ENCODE results near the gene ZKSCAN4.

The ZKSCAN4 gene

DNA sequence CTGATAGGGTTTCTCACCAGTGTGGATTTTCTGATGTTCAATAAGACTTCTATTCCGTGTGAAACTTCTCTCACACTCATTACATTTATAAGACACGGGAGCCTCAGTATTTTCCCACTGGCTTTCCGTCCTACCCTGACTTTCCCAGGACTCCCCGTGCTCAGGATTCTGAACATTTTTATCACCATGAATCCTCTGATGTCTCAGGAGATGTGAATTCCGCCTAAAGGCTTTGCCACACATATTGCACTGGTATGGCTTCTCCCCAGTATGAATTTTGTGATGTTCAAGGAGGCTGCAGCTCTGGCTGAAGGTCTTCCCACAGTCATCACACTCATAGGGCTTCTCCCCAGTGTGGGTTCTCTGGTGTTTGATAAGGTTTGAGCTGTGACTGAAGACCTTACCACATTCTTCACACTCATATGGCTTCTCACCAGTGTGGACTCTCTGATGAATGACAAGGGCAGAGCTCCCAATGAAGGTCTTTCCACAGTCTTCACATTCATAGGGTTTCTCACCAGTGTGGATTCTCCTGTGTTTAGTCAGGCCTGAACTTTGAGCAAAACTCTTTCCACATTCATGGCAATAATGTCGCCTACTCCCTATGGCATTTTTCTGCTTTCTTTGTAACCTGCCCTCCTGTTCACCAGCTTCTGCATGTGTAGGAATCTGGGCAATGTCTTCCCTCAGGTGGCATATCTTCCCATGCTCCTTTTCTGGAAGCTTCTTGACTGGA lies 6.7 kb downstream of the ZKSCAN4 start:
- no peak for DNase-seq

DNA sequence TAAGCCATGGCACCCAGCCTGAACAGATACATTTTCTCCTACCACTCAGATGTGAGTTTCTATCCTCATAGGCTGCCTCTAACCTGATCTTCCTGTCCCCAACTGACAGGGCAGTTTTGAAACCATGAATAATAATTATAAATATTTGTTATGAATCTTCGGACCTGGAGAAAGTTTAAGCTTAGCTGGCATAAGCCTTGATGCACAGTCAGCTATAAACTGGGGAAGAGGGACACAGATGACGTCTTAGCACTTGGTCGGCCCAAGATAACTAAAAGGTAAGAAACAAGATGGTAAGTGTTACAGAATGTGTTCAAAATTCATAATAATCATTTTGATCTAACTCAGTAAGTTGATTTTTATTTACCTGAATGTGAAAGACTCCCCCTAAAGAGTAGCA lies 8.1 kb downstream of the ZKSCAN4 start:
- no peak for DNase-seq

GRCh38 chr6:28240471-28240870 lies 11.6 kb downstream of the ZKSCAN4 start:
- no peak for DNase-seq

DNA sequence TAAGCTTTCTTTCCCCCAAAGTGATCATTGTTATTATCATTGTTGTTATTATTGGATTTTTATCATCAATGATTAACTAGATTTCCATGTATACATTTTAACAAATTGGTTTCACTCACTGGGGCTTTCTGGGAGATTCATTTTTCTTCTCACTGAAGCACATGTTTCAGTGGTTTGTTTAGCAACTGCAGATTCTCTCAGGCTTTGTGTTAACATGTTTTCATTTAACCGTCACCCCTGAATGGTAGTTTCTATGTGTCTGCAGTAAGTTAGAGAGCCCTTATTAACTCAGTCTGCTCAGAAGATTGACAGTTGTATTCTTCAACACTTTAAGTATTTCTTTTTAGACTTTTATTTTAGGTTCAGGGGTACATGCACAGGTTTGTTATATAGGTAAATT lies 12.4 kb downstream of the ZKSCAN4 start:
- DNase-seq: no peak

GRCh38 chr6:28235912-28236452 lies 16.1 kb downstream of the ZKSCAN4 start:
- DNase-seq: no peak

DNA sequence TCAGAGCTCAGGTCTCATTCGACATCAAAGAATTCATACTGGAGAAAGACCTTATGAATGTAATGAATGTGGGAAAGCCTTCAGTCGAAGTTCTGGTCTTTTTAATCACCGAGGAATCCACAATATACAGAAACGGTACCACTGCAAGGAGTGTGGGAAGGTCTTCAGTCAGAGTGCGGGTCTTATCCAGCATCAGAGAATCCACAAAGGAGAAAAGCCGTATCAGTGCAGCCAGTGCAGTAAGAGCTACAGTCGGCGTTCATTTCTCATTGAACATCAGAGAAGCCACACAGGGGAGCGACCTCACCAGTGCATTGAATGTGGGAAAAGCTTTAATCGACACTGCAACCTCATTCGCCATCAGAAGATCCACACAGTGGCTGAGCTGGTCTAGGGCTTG lies 19.3 kb downstream of the ZKSCAN4 start:
- no peak for DNase-seq

- DNase-seq: no peak
Observed at GRCh38 chr6:28226460-28226859, 25.6 kb downstream of the ZKSCAN4 start.

DNA sequence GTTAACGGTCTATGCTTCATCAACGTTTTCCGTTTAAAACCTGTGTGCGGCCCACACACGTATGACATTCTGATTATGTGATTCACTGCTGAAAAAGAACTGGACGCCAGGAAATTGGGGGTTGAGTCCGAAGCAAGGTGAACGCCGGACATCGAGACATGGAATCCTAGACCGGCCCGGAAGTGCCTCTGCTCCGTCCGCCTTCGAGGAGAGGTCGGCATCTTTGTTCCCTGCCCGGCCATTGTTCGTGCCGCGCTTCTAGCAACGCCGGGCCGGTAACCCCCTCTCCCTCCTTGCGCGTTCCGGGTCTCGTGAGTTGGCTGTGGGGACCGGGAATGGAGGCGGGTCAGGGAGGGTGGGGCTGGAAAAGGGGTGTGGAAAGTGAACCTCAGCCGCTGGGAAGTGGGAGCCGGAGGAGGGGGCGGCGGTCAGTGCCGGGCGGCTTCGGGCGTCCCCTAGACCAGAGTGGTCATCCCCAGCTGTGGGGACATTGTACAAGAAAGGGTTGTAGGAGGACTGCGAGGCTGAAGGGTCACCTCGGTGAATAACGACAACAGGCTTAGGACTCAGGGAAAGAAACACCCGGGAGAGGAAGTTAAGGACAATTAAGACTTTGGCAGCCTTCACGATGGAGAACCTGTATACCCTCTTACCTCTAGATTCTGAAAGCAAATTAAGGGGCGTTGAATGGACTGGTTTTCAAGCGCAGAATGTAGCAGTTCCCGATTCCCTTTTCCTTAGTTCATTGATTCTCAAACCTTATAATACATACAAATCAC lies 26.8 kb downstream of the ZKSCAN4 start, which contains the start of gene ZSCAN9:
Gene ZSCAN9 (plus strand): TSS at position 220 of the 779 bp plus-strand sequence. CDS start 1,810 bp downstream, outside the sequence.
- DNase-seq: peak; percentile 90

DNA sequence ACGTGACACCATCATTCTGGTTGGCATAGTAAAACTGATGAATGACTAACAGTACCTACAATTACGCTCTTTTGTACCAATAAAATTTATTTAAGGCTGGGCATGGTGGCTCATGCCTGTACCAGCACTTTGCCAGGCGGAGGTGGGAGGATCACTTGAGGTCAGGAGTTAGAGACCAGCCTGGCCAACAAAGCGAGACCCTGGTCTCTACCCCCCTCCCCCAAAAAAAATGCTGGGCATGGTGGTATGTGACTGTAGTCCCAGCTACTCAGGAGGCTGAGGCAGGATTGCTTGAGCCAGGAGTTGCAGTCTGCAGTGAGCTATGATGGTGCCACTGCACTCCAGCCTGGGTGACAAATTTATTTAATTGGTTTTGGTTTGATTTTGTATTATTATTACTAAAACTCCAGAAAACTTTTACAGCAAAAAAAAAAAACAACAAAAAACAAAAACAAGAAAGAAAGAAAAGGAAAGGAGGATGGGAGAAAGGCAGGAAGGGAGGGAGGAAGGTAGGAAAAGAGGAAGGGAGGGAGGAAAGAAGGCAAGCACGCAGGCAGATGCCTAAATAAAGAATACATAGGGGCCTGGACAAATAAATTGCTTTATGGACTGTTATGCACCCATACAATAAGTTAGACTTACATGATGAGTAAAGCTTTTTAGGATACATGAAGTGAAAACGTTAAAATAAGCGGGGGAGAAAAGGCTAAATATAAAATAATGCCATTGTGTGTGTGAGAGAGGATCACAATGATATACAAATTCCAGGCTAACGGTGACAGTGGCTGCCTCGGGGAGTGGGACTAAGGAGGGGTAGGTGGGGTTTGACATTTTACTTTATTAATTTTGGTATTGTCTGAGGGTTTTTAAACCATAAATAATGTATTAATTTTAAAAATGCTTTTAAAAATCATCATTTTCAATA lies 27.7 kb downstream of the ZKSCAN4 start:
- peak; percentile 44 for DNase-seq

DNA sequence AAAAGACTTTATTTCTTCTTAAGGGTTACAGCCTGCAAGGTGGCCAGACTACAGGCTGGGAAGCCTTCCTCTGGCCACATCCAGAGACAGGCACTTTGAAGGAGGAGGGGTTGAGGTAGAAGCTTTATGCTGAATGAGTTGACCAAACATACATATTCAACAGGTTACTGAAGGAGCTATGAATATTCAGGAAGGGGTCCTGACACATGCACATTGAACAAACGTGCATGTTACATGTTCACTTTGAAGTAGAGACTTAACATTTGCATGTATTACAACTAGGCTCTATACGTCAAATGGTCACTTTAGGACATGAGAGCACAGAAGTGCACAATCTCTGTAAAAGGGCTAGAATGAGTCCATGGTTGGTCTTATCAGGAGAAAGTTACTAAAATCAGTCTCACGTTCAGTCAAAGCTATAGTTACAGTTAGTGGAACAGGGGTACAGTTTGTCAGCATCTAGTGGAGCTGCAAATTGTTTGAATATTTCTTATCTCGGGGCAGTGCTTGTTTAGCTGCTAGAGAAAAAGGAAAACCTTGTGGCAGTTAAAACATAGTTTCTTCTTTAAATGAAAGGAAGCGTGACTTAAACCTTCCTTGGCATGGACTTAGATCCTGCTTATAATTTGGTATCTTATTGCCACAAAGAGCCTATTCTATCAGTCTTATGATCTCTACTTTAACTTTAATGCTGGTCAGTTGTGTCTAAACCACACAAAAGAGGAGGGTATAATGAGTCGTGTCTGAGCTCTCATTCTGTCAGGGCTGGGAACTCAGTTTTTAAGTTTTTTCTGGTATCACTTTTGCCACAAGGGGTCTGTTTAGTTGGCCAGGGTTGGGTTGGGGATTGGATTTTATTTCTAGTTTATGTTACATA lies 31.6 kb downstream of the ZKSCAN4 start:
- no peak for DNase-seq

DNA sequence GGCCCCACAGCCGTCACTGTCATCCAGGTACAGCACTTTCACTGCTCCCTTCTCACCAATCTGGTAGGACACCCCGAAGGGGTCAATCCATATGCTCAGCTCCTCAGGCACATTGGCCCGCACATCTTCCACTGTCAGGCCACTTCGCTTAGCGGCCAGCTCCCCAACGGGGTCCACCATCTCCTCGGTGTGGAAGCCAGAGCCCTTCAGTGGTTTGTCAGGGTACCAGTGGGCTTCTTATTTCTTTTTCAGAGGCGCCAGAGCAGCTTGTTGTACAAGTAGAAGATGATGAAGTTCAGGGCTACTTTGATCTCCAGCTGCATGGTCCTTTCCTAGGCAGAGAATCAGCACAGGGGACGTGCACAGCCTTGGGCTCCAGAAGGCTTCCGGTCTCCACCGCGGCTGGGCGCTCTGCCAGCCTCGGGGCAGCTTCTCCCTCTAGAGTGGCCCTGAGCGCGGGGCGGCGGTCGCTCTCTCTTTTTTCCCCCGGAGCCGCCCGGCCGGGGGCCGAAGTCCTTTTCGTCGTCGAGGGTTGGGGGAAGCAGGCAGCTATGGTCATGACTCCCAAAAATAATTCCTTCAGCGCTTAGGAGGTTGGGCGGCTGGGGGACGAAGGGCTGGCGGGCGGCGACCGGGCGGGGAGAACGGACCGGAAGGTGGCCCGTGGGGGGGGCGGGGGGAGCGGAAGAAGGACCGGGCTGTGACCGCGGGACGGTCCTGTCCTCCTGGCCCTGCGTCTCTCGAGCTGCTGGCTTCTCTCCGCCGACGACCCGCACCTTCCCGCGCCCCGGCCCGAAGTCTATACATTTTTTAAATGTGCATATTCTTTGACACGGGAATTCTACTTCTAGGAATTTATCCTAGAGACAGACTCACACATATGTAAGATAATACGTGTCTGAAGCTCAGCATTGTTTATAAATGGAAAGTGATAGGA lies 33.5 kb downstream of the ZKSCAN4 start:
- DNase-seq: peak; percentile 74

DNA sequence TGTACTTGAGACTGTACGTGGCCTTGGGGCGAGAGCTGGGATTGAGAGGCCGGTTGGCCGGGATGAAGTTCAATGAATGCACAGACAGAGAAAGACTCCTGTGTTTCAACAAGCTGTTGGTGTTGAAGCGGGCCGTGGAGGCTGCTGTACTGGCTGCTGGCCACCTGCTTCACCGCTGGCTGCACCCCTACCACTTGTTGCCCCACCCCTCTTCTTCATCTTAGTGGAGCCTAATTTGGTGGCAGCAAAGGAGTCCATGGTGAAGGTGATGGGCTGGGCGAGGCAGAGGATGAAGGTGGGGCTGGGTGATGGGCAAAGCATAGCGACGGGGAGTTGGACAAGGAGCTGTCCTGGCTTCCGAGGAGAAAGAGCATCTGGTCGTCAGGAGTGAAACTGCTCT lies 34.2 kb downstream of the ZKSCAN4 start:
- DNase-seq: no peak

DNA sequence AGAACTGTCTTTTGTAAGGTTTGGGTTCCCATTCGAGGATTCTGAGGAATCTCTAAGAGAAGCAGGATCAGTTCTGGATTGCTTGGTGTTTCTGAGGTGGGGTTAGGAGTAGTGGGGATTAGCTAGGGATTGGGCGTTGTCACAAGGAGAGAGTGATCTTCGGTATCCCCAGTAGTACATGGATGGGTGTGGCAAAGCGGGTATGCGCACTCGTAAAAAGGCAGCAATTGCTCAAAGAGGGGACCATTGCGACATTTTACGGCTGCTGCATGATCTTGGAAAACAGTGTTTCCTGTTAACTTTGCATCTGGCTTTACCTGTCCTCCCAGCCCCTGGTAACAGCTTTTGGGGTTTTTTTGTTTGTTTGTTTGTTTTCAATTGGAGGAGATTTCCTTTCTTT lies 36.6 kb downstream of the ZKSCAN4 start:
- no peak for DNase-seq

GRCh38 chr6:28213213-28213523 lies 38.9 kb downstream of the ZKSCAN4 start:
- DNase-seq: no peak

- peak; percentile 85 for DNase-seq
Observed at GRCh38 chr6:28212510-28213212, 39.4 kb downstream of the ZKSCAN4 start.

GRCh38 chr6:28211840-28212509 lies 40.1 kb downstream of the ZKSCAN4 start:
- peak; percentile 23 for DNase-seq

GRCh38 chr6:28209753-28210535 lies 42.1 kb downstream of the ZKSCAN4 start:
- no peak for DNase-seq

DNA sequence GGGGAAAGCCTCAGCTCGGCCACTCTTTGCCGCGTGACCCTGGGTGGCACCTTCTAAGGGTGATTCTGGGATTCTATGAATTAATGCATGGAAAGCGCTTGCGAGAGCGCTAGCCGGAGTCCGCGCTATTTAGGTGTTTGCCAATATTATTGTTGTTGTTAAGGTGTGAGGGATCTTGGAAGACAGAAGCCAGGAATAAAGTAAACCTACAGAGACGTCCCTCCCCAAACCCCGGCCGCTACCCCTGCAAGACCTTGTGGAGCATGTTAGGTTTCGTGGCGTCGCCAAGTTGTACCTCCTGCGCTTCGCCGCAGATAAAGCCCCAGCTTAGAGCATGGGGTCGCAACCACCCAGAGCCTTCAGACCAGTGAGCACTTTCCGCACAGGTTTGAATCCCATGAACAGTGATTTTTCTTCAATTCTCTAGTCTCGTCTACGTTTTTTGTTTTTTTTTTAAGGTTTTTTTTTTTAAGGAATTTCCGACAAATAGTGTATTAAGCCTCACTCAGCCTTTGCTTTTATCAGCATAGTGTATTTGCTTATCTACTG lies 43.9 kb downstream of the ZKSCAN4 start:
- no peak for DNase-seq

Measured in DMS79 treated with DMSO at 0.1 percent for 48 hours (cell line).